Activated CD4-positive, alpha-beta T cell treated with anti-CD3 and anti-CD28 coated beads, Interleukin-10, Interleukin-2, amounts not matched to agents 100 ng/mL and 50 ng/mL, durations not matched to agents 16 hours and 8 hours (primary cell): ENCODE data around the gene ZFPM1.
"Not testable (repeated sequence)": the region's sequence is repeated elsewhere in the genome, so short reads cannot be mapped to it uniquely, and the experiment has no call there.

Experiments used
- DNase-seq: peaks from one replicate; pipeline ENCODE4 v3.0.0-alpha.2; 2020

The ZFPM1 gene

DNA sequence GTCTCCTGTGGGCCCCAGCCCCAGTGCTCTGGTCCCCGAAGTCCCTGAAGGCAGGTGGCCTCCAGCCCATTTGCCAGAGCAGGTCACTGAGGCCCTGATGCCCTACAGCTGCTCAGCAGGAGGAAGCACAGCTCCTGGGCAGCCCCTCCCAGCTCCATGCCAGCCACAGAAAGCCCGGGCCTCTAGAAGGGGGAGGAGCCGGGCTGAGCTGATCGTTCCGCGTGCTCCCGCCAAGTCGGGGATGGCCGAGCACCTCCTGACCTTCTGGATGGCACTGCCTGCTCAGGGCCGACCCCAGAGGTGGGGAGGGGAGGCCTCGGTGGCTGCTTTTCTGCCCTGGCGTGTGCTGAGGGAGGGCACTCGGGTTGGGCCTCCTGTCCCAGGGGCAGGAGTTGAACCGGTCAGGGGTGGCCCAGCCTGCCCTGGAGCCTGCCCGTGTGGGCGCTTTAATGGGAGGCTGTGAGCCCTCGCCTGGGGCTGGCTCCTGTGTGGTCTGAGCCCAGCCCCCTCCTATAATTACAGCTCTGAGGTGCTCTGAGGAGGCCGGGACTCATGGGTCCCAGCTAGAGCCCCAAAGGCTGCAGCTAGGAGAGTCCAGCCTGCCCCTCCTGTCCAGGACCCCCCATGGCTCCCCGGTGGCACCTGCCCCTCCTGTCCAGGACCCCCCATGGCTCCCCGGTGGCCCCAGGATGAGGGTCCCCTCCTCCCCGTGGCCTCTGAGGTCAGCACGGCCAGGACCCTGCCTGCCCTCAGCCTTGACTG is 29.7 kb downstream of the ZFPM1 start:
- DNase-seq = no peak

DNA sequence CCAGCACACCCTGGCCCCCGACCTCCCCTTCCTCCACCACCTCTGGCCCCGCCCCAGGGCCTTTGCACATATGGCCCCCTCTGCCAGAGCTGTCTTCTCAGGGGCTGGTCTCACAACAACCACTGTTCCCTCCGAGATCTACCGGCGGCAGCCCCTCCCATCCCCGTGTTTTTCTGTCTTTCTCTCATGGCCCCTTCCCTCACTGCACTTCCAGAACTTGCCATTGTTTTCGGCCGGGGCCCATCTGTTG is 30.2 kb downstream of the ZFPM1 start:
- no peak for DNase-seq

DNA sequence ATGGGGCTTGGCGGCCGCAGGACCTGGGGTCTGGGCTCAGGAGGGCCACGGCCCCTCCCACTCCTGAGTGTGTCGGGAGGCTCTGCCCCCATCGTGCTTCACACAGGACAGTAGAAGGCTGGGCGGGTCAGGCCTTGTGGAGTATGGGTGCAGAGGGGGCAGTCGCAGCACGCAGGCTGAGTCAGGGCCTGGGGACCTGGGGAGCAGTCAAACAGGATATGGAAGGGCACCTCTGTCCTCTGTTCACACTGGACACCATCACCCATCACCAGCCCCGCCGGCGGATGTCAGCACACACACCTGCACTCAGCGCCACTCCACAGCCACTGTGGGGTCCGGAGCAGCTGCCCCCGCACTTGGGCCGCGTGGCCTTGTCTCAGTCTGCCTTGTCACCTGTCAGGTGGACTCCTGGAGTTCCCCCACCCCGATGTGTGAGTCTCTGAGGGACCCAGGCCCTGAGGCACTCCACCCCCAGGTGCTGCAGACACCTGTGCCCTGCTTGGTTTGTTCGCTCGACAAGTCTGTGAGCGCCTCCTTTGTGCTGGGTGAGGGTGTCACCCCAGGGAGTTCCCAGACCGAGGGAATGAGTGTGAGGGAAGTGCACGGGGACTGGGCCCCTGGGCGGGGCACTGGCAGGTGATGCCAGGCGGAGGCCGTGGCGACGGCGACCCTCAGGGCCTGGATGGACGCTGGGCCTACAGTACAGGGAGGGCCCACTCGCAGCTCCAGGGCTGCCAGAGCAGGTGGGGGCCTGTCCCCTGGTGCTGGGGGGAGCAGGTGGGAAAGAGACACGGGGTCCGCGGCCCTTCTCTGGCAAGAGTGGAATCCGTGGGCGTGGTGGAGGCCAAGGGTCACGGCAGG is 31.7 kb downstream of the ZFPM1 start:
- no peak for DNase-seq

DNA sequence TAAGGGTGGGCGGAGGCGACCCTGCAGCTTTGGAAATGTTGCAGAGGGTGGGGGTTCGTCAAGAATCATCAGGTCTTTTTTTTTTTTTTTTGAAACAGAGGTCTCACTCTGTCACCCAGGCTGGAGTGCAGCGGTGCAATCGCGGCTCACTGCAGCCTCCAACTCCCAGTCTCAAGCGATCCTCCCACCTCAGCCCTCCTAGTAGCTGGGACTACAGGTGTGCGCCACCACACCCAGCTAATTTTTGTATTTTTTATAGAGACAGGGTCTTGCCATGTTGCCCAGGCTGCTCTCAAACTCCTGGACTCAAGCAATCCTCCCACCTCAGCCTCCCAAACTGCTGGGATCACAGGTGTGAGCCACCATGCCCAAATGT is 32.3 kb downstream of the ZFPM1 start:
- DNase-seq = not testable (repeated sequence)

- no peak for DNase-seq
These were observed 33.5 kb downstream of the ZFPM1 start for GRCh38 chr16:88486398-88487123.

DNA sequence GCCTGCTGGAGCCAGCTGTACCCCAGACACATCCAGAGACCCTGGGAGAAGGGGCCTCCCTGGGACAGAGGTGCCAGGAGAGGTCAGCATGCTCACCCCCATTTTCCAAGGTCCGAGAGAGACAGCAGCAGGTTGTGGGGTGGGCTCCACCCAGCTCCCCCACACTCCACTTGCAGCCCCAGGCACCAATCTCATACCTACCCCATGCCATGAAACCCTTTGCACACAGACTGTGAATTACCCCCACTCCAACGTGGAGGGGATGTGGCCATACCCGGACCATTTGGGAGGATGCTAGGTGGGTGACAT is 34.0 kb downstream of the ZFPM1 start:
- DNase-seq = no peak

DNA sequence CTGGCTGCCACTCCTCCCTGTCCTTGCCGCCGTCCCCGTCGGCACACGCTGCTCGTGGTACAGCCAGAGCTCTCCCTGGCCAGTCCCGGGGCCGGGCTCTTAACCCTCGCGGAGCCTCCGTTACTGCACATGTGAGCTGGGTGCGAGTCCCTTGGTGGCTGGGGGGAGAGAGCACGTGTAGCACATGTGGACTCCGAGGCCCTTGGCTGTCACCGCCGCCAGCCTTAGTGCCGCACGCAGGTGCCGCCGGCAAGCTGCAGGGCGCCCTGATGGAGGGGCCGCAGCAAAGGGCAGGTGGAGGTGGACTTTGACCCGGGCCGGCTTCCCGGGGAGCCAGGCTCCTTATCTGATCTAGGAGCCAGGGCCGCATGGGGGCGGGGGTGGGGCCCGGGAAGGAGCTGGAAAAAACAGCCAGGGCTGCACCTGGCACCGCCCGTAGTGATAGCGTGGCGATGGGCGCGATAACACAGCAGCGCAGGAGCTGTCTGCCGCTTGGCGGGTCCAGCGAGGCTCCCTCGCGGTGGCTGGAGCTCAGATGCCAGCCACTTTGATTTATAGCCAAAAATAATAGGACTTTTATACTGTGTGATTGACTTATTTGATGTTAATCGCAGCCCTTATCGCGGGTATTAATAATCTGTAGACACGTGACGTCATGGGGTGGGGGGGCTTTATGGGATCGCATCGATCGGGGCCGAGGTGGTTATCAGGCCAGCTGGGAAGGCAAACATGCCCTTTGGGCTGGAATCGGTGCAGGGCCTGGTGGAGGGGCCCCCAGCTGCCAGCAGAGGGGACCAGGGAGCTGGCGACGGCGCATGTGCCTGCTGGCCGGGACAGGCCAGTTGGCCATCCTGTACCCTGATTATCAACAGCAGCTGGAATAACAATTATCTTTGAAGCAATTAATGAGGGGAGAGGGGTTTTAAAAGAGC is 35.1 kb downstream of the ZFPM1 start:
- DNase-seq = no peak

DNA sequence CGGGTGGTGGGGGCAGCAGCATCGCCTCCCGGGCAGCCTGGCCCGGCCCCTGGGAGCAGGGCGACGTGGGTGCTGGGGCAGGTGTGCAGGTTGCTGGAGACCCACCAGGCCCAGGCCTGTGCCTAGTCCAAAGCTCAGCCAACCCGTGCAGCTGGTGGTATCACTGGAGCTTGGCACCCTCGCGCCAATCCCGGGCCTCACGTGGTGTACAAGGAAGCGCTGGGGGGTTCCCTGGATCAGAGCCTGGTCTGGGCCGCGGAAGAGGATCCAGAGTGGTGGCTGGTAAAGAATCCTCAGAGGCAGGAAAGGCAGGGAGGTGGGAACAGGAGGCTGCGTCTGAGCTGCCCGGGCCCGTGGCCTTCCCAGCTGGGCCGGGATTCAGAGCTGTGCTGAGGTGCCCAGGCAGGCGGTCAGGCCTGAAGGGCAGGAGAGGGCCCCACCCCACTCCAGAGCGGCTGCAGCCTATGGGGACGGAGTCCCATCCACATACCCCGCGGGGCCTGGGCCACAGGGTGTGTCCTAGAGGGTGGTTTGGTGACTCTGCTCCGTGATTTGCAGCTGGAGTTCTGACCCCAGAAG is 36.2 kb downstream of the ZFPM1 start:
- DNase-seq = no peak

DNA sequence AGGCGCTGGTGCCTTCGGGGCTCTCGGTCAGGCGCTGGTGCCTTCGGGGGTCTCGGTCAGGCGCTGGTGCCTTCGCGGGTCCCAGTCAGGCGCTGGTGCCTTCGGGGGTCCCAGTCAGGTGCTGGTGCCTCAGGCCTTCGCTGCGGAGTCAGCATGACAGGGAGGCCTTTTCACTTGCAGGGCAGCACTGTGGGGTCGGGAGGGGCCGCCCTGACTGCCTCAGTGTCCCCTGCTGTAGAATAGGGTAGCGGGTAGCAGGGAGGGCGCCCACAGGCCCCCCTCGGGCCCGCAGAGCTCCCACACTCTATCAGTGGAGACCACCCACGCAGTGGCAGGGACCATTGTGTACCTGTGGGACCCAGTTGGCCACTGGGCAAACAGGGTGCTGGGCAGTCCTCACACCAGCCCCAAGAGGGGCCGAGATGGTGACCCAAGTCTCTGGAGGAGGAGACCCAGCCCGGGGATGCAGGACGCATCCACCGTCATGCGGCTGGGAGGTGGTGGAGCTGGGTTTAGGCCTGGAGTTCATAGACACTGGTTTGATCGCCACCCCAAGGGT is 38.0 kb downstream of the ZFPM1 start:
- no peak for DNase-seq

DNA sequence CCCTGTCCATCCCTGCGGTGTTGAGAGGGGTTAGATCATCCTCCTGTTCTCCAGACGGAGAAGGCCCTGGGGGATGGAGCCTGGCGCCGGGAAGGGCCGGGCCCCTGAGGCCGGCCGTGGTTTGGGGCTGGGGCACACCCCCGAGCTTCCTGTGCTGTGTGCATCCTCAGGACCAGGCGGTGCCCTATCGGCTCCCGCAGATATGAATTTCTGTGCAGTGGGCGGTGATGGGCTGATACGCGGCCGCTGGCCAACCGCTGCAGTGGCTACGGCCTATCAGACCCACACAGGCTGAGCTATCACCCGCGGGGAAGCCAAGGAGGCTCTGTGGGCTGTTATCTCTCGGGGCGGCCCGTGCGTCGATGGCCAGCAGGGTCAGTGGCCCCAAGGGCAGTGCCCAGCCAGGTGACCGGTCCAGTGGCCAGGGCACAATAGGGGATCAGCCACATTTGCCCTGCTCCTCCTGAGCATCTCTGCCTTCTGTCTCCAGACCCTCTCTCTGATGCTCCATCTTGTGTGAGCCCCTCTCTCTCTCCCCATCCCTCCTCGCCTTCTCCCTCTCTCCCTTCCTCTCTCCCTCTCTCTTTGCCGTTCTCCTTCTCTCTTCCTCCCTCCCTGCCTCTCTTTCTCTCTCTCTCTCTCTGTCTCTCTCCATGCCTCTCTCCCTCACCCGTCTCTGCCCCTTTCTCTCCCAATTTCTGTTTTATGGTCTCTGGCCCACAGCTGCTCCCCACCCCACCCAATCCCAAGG is 38.7 kb downstream of the ZFPM1 start:
- DNase-seq = no peak

DNA sequence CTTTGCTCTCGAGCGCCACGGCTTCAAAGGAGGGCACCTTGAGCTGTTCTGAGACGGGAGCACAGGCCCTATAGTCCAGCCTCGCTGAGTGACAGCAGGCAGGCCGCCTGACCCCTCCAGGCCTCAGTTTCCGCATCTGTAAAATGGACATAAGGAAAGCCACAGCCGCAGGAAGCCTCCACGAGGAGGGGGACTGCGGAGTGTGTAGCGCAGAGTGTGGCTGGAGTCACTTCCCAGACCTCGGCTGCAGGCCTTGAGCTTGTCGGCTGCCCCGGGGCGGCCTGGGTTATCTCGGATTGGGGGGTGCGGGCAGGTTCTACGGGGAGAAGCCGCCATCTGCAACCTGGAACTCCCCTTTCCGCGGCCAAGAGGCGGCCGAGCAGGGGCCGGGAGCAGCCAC is 40.8 kb downstream of the ZFPM1 start:
- DNase-seq = no peak

GRCh38 chr16:88494335-88495154 is 41.5 kb downstream of the ZFPM1 start:
- DNase-seq = no peak

DNA sequence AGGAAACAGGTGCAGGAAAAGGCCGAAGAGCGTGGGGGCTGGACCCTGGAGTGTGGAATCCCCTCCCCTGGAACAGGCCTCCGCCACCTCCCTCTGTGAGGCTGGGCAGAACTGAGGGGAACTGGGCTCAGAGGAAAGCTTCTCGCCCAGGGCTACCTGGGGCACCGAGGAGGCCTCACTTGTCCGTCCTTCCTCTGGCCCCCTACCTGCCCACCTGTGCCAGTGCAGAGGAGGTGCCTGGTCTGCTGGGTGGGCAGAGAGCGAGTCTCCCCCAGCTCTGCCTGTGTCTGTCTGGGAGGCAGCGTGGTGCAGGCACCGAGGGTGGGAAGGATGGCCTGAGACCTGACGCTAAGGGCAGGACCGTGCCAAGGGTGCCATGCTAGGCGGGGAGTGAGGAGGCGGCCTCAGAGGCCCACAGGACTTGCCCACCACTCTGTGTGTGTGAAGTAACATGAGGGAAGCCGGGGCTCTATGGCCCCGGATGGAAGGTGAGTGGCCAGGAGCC is 42.2 kb downstream of the ZFPM1 start:
- DNase-seq = no peak

- no peak for DNase-seq
These were observed 44.7 kb downstream of the ZFPM1 start for GRCh38 chr16:88497561-88498462.

DNA sequence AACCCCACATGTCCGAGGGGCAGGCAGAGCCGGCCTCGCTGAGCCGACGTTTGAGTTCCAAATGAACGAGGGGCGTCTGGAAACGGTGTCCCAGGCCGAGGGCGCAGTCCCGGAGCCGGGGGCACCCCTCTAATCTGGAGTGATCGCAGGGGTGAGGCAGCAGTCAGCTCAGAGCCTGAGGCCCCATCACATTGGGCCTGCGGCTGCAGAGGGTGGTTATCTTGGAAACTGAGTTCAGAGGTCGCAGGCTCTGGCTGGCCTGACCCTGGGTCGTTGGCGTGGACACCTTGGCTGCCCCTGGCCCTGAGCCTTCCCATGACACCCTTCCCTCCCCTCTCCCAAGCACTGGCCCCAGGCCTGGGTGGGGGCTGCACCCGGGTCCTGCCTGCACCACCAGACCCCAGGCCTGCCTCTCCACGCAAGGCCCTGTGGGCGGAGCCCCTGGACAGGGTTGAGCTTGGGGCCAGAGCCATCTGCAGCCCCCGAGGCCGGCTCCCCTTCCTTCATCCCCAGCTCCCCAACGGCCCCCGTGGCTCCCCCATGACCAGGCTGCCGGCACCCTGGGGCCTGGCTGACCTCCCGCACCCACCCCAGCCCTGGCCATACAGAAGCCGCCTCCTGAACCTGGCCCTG is 45.6 kb downstream of the ZFPM1 start:
- no peak for DNase-seq

DNA sequence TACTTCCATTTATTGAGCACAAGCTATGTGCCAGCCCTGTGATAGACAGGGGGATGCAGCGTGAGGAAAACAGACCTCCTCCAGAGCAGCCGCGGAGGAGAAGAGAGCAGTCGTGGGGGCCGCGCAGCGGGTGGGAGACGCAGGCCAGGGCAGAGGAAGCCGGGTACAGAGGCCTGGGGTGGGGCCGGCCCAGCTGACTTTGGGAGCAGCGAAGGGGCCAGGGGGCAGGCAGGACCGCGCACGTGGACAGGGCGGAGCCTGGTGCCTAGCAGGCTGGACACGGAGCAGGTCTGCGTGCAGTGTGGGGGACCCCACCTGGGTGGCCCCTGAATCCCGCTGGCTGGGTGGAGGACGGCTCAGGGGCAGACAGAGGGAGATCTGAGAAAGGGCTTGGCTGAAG is 46.2 kb downstream of the ZFPM1 start:
- DNase-seq = no peak

DNA sequence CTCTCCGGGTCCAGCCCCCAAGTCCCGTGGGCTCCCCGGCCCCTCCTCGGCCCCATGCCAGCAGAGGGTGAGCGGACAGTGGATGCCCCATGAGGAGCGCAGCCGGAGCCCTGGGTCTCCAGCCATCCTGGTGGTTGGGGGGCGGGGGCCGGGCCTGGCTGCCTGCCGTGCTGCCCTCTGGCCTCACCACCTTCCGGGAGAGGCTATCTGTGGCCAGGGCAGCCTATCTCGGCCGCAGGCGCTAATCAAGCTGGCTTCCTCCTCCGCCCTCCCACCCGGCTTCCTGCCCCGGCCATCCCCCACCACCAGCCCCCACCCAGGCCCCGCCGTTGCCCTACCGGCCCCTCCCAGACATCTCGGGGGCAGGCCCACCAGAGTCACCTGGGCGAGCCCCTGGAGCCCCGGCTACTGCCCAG is 46.8 kb downstream of the ZFPM1 start:
- no peak for DNase-seq

GRCh38 chr16:88500255-88500661 is 47.2 kb downstream of the ZFPM1 start:
- no peak for DNase-seq

GRCh38 chr16:88502371-88502770 is 49.3 kb downstream of the ZFPM1 start:
- no peak for DNase-seq
